Stimulated activated CD4-positive, alpha-beta T cell treated with anti-CD3 and anti-CD28 coated beads, TNF-alpha, amount 100 ng/mL, for 4 hours (primary cell): Measurements from ENCODE around the gene AKAP13.

ENCODE experiments used
- DNase-seq, 3 experiments: peaks; one replicate each; pipeline ENCODE4 v3.0.0-alpha.2; 2020; ENCODE audit warnings: low read depth in 3 of 3

Gene AKAP13

DNA sequence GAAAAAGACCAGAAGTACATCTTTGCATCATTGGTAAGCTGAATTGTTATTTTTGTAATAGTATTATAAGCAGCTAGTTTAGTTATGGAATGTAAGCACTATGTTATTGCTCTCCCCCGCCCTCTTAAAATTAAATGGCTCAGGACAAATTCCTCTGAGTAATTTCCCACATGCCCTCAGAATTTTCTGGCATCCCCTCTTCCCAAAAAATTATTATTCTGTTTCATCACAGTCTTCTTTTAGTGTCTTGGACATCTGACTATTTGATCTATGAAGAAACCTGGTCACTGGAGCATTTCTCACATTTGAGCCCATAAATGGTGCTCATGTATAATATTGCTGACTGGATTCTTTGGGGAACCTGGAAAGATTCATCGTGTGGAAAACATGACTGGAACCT is 346.1 kb downstream of the AKAP13 start:
- DNase-seq = no peak

GRCh38 chr15:85727068-85727467 is 346.7 kb downstream of the AKAP13 start:
- DNase-seq = no peak

- DNase-seq = no peak
Measured at GRCh38 chr15:85730001-85730820, 349.8 kb downstream of the AKAP13 start.

GRCh38 chr15:85733416-85733815 is 353.0 kb downstream of the AKAP13 start:
- DNase-seq = no peak

- no peak for DNase-seq
Measured at GRCh38 chr15:85737061-85737460, 356.7 kb downstream of the AKAP13 start.

GRCh38 chr15:85741021-85741421 is 360.6 kb downstream of the AKAP13 start:
- no peak for DNase-seq

DNA sequence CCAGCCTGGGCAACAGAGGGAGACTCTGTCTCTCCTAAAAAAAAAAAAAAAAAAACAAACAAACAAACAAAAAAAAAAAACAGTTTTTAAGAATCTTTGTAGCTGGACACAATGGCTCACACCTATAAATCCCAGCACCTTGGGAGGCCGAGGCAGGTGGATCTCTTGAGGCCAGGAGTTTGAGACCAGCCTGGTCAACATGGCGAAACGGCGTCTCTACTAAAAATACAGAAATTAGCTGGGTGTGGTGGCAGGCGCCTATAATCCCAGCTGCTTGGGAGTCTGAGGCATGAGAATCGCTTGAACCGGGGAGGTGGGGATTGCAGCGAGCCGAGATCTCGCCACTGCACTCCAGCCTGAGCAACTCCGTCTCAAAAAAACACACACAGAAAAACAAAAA is 361.3 kb downstream of the AKAP13 start:
- DNase-seq = no peak

DNA sequence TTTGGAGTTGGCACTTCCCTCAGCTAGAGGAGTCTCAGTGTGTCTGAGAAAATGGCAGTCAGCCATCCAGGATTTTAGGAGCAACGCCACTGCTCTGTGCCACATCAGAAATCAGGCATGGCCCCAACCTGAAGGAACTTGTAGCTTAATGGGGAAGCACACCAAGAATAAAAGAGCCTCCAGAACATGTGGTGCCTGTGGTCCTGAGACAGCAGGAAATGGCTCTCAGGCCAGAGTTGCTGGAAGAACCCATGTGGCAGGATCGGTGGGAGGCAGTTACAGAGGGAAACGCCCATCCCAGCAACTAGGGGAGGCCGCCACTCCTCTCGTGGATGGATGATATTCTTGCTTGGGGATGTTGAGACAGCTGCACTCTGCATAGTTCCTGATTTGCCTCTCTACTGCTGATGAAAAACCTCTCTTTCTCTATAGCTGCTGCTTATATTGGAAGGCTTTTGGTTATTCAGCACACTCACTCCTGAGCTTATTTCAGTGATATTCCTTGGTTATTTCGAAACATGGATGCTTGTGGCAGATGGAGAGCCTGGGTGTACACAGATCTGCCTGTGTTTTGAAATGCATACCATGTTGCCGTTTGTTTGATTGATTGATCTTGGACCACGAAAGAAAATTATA is 361.9 kb downstream of the AKAP13 start:
- DNase-seq = no peak

GRCh38 chr15:85743392-85744055 is 363.1 kb downstream of the AKAP13 start:
- no peak for DNase-seq

DNA sequence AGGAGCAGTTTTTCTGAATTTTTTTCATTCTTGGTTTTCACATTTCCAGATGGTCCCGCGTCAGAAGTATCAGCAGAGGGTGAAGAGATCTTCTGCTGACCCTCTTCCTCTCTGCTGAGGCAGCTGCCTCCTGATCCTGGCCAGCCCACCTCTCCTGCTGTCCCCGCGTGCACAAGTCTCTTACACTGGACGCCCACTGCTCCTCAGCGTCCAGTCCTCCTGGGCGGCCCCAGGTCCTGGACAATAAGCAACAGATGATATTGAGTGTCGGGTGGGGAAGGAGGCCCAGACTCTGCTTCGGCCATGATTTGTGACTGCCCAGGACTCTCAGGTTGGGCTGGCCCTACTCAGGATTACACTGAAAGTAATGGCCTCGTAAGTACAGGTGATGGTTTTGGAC is 364.2 kb downstream of the AKAP13 start:
- no peak for DNase-seq

- DNase-seq = no peak
Measured at GRCh38 chr15:85745023-85745422, 364.6 kb downstream of the AKAP13 start.

DNA sequence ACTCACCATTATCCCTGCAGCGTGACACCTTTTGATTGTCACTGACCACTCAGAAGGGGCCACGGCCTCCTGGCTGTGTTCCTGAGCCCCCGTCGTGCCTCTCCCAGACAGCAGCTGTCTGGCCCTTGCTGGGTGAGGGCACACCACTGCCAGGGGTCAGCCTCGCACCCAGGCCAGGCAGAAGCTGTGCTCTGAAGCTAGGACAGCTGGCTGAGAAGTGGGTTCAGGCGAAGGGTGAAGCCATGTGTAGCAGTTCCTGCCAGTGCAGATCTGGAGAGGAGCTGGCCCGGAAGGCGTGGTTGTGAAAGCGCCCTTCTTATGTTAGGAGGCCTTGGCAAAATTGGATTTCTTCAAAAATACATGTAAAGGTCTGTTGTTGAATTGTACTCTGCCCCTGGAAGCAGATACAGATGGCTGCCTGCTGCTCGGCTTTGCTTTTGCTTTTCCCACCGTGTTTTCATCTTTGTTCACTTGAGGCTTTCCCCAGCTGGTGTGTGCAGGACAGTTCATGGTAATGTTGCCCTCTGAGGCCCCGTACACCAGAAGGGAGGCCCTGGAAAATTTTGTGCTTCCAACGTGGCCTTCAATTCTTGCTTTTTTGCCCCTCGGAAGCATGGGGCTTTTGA is 365.2 kb downstream of the AKAP13 start:
- DNase-seq = no peak

GRCh38 chr15:85746641-85747040 is 366.2 kb downstream of the AKAP13 start:
- no peak for DNase-seq

DNA sequence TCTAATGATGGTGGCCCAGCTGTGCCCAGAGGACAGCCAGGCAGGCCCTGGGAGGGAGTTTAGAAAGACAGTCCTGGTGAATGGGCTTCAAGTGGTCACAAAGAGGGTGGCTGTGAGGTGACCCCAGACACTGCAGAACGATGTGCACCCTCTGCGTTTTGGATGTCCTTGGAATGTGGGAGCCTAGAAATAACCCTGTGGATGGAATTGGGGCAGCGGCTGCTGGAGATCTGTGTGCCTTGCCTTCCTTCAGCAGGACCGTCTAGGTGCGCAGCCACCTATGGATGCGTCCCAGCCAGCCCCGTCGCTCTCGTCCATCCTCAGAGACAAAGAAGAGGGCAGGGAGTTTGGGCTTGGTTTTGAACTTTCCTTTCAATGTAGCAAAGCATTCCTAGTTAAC is 367.8 kb downstream of the AKAP13 start:
- no peak for DNase-seq

- DNase-seq = no peak
Measured at GRCh38 chr15:85748729-85749128, 368.3 kb downstream of the AKAP13 start.

- DNase-seq = no peak
Measured at GRCh38 chr15:85749261-85750151, 369.1 kb downstream of the AKAP13 start.

- DNase-seq = no peak
Measured at GRCh38 chr15:85750319-85751290, 370.2 kb downstream of the AKAP13 start.

DNA sequence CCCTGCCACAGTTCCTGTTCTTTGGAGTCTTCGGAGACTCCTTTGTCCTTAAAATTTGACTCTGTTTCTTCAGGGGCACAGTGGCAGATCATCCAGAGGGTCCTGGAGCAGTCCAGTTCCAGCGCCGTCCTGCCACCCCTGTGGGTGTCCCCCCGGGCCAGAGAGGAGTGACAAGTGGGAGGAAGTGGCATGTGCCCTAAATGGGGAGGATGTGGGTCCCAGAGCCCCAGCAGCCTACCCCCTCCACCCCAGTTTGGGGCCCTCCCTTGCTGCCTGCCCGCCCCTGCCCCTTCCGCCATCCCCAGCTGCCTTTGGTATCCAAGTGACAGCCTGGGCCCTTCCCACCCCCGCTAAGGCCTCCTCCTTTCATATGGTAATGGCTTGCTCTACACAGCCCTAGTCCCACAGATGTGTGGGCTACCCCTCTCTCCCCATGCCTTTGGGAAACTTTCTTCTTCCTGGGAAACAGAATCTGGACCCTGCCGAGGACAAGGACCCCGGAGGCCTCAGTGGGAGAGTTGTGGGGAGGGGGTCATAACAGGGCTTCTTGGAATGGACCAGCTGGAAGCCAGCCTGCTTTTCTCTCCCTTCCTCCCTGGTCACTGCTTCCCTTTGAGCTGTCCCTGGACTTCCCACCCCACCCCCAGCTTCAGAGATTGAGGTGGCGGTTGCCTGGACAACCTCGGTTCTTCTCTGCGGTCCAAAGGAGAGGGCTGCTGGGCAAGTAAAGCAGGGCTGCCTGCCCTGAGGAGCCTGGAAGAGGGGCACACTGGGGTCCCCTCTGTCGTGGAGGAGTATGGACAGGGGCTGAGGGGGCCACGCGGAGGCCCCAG is 371.1 kb downstream of the AKAP13 start:
- DNase-seq = no peak

DNA sequence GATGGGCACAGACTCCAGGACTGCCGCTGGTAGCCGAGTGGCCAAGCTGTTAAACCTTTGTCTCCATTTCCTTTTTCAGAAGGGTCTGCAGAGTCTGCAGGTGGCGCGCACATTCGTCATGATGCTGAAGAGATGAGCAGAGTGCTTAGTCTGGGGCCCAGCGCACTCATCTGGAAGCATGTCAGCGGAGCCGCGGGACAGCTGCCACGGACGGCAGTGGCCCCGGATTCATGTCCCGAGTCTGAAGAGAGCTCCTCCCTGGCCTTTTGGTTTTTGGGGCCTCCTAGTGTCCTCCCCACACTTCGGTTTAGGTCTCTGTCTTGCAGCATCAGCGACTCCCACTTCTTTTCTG is 371.7 kb downstream of the AKAP13 start:
- DNase-seq = no peak
